NCI-H1694 (cell line): ENCODE data around the gene ASL.
A peak's percentile ranks its signal among the peaks of the same experiment; 100 is the strongest.
"Not testable (repeated sequence)": the region's sequence is repeated elsewhere in the genome, so short reads cannot be mapped to it uniquely, and the experiment has no call there.

ENCODE experiments used
- DNase-seq: peaks from one replicate; lab custom pipeline; 2025; lab: John Stamatoyannopoulos, UW

The ASL gene

DNA sequence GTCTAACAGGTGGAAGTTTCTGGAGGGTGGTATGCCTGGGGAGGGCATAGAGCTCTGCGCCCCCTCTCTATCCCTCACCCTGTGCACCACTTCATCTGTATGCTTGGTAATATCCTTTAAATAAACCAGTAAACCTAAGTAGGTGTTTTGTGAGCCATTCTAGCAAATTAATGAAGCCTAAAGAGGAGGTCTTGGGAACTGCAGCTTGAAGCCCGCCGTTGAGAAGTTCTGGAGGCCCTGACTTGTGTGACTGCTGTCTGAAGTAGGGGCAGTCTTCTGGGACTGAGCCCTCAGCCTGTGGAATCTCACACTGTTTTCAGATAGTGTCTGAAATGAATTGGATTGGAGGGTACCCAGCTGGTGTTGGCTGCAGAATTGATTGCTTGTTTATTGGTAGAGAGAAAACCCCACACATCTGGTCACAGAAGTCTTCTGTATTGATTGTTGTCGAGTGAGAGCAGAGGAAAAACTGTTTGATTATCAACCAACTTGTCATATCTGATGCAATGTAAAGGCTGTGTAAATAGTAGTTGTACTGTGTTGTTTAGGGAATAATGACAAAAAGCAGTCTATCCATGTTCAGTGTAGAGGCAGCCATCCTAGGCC is 43.7 kb downstream of the ASL start:
- no peak for DNase-seq

DNA sequence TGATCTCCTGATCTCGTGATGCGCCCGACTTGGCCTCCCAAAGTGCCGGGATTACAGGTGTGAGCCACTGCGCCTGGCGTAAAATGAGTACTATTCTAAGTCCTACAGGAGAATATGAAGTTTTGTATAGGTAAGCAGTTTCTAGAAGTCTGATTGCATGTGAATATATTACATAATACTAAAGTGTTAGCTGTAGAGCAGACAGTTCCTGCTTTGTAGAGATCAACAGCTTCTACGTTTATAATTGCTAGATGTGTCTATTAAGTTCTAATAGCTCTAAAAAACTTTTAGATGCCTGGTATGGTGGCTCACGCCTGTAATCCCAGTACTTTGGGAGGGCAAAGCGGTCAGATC is 47.5 kb downstream of the ASL start:
- no peak for DNase-seq

DNA sequence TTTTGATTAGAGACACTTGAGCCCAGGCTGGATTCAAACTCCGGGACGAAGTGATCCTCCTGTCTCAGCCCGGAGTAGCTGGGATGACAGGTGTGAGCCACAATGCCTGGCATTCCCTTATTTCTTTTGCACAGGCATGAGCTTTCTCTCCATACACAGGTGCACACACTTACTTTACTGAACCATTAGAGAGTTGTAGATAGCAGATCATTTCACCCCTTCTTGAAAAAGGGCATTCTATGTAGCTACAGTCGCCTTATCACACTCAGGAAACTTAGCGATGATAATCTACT is 48.9 kb downstream of the ASL start:
- not testable (repeated sequence) for DNase-seq

GRCh38 chr7:66125052-66125694 is 49.6 kb downstream of the ASL start:
- DNase-seq = no peak

DNA sequence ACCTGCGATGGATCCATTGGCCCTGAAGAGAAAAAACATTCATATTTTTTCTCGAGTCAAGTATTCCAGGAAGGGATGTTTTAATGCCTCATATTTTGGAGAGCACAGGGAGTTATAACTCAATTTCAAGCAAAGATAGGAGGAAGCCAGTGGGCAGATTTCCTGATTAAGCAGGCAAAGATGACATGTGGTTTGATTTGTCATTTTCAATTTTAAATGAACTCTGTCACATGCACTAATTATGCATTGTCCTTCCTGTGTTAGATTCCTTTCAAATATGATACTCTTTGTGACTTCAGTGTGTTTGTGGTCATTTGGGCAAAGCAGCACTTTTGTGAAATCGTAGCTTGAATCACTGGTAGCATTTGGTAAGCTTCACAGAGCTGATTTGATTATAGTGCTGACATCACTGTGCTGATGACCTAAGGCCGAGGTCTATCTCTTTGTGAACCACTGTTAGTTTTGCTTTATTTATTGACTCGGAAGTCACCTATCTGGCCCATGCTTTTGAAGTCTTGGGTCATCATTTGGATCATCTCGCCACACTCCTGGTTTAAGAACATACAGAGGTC is 50.2 kb downstream of the ASL start:
- DNase-seq = not testable (repeated sequence)

- not testable (repeated sequence) for DNase-seq
Observed at GRCh38 chr7:66127172-66127571, 51.6 kb downstream of the ASL start.

- DNase-seq = no peak
Observed at GRCh38 chr7:66138994-66139752, 63.6 kb downstream of the ASL start.

GRCh38 chr7:66140924-66141323 is 65.3 kb downstream of the ASL start:
- DNase-seq = peak; percentile 79

DNA sequence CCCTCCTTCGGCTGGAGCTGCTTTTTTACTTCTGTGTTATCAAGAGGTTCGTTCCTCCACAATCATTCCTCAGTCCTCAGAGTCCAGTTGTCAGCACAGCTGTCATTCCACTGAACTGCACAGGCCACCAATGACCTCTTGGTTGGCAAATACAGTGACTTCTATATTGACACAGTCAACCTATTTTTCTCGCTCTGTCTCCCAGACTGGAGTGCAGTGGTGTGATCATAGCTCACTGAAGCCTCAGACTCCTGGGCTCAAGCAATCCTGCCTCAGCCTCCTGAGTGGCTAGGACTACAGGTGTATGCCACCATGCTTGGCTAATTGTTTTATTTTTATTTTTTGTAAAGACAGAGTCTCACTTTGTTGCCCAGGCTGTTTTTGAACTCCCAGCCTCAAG is 66.7 kb downstream of the ASL start:
- DNase-seq = no peak

DNA sequence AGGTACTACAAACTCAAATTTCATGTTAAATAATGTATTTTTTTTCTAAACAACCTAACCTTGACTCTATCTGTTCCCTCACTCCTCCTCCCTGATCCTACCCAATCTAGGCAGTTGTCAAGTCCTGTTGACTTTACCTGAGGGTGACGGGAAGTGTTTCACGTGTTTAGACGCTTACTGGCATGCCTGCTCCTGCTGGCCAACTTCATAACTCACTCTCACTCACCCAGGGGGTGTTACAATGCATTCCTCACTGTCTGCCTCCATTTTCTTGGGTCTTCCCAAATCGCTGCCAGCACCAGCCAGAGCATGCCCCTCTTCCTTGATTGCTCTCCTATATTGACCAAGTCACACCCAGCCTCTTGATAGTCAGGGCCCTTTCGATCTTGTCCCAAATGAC is 67.4 kb downstream of the ASL start:
- DNase-seq = no peak
